D341Med (cell line): Measurements from ENCODE around the gene FABP7.
"Not testable (repeated sequence)": the region's sequence is repeated elsewhere in the genome, so short reads cannot be mapped to it uniquely, and the experiment has no call there.

Experiments used
- DNase-seq: peaks from one replicate; pipeline ENCODE4 v3.0.0; 2012; ENCODE audit warnings: low spot score

FABP7 gene

GRCh38 chr6:122779667-122780066 is at the start of gene FABP7:
FABP7 (plus strand) TSS chr6:122779716; CDS start chr6:122779795, 79 bp downstream.
- DNase-seq: no peak

GRCh38 chr6:122730334-122730733 is 49.2 kb upstream of the FABP7 start:
- DNase-seq: no peak

GRCh38 chr6:122730775-122731386 is 48.6 kb upstream of the FABP7 start:
- DNase-seq: peak; percentile 37

GRCh38 chr6:122733259-122733658 is 46.3 kb upstream of the FABP7 start:
- DNase-seq: no peak

- DNase-seq: no peak
Observed at GRCh38 chr6:122734529-122735395, 44.8 kb upstream of the FABP7 start.

GRCh38 chr6:122735582-122735981 is 43.9 kb upstream of the FABP7 start:
- no peak for DNase-seq

GRCh38 chr6:122736163-122736562 is 43.4 kb upstream of the FABP7 start:
- no peak for DNase-seq

- no peak for DNase-seq
Observed at GRCh38 chr6:122736616-122737015, 42.9 kb upstream of the FABP7 start.

GRCh38 chr6:122740091-122740490 is 39.4 kb upstream of the FABP7 start:
- DNase-seq: no peak

GRCh38 chr6:122740936-122741335 is 38.6 kb upstream of the FABP7 start:
- no peak for DNase-seq

GRCh38 chr6:122744247-122744646 is 35.3 kb upstream of the FABP7 start:
- DNase-seq: peak; percentile 22

- DNase-seq: not testable (repeated sequence)
Observed at GRCh38 chr6:122744856-122745255, 34.7 kb upstream of the FABP7 start.

GRCh38 chr6:122746688-122747087 is 32.8 kb upstream of the FABP7 start:
- DNase-seq: no peak

GRCh38 chr6:122747573-122747972 is 31.9 kb upstream of the FABP7 start:
- no peak for DNase-seq

- not testable (repeated sequence) for DNase-seq
Observed at GRCh38 chr6:122748945-122749344, 30.6 kb upstream of the FABP7 start.

GRCh38 chr6:122749451-122750050 is 30.0 kb upstream of the FABP7 start:
- DNase-seq: no peak

- DNase-seq: no peak
Observed at GRCh38 chr6:122751326-122751725, 28.2 kb upstream of the FABP7 start.

GRCh38 chr6:122752459-122752858 is 27.1 kb upstream of the FABP7 start:
- no peak for DNase-seq

- DNase-seq: no peak
Observed at GRCh38 chr6:122753000-122753687, 26.4 kb upstream of the FABP7 start.

GRCh38 chr6:122753688-122754056 is 25.8 kb upstream of the FABP7 start:
- no peak for DNase-seq

- DNase-seq: no peak
Observed at GRCh38 chr6:122754191-122754731, 25.3 kb upstream of the FABP7 start.

- no peak for DNase-seq
Observed at GRCh38 chr6:122755901-122756300, 23.6 kb upstream of the FABP7 start.
